Activated CD8-positive, alpha-beta memory T cell treated with anti-CD3 and anti-CD28 coated beads, Interleukin-2, amount 50 U/mL, for 4 hours (primary cell): ENCODE data around the gene PKD1.

Experiments used
- DNase-seq: peaks from one replicate; pipeline ENCODE4 v3.0.0-alpha.2; 2020

The PKD1 gene

DNA sequence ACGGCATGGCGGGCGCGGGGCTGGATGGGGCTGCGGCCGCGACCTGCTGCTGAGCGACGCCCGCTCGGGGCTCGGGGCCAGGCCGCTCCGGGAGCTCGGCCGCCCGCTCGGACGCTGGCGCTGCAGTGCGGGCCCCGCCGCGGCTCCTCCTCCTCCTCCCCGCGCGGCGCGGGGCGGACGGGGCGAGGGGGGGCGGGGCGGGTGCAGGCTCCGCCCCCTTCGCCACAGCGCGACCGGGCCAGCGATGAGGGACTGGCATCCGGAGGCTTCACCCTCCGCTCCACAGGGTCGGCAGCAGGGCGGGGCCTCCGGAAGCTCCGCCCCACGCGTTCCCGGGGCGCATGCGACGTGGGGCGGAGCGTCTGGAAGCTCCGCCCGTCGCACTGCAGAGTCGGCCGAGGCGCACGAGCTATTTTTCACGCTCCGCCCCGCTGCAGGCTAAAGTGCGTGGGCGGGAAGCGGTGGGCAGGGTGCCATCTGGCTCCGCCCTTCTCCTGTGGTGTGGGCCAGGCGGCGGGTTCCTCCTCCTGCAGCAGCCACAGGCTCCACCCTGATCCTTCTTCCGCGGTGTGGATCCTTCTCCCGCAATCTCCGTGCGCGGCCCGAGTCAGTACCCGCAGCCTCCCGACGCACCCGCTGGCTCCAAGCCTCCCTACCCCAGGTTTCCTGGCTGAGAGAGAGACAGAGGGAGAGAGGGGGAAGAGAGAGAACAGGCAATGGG is at the start of gene PKD1:
Gene PKD1, minus strand, starts transcription at position 129 of the 721 bp plus-strand sequence. CDS start 209 bp downstream, outside the sequence.
- DNase-seq = peak; percentile 99

- DNase-seq = no peak
Observed at GRCh38 chr16:2184962-2185361, 49.3 kb upstream of the PKD1 start.

DNA sequence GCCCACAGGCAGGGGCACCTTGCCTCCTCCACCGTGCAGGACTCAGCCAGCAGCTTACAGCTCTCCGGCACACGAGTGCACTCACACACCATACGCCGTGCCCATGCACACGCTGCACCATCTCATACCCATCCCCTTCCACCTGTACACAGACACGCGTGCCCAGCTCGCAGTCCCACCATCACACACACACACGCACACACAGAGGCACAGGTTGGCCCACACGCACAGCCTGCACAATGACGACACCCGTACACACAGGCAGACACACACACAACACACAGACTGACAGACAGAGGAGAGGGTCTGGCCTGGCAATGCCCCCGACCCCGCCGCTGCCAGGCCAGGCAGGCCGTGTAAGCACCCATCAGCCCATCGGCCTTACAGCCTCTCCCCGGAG is 48.6 kb upstream of the PKD1 start:
- DNase-seq = no peak

DNA sequence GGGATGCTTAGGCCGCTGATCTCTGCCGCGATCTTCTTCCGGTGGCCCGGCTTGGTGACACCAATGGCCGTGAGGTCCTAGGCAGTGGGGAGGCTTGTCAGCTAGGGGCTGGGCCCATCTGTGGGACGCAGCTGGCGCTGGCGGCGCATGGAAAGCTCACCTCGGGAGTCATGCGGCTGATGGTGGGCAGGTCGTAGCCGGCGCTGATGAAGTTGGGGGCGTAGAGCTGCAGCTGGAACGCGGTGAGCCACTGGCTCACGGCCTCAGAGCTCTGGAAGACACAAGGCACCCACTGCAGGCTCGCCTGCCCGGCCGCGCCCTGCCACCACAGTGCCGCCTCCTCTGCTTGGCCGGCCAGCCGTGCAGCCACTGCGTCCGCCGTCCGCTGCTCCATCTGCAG is 48.0 kb upstream of the PKD1 start:
- DNase-seq = no peak

DNA sequence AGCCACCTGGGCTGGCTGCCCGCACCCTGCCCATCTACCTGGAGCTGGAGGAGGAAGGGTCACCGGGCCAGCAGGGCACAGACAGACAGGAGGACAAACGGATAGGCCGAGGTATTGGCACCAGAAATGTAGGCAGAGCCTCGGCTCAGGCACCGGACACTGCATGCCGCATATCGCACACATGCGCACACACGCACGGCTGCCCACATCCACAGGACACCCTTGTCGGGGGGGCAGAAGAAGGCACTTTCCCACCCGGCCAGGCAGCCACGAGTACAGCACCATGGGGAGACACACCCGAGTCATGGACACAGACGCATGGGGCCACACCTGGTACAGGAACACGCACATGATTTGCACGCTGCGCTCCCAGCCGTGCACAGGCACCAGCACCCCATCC is 46.3 kb upstream of the PKD1 start:
- no peak for DNase-seq

- no peak for DNase-seq
Observed at GRCh38 chr16:2180962-2181923, 45.5 kb upstream of the PKD1 start.

DNA sequence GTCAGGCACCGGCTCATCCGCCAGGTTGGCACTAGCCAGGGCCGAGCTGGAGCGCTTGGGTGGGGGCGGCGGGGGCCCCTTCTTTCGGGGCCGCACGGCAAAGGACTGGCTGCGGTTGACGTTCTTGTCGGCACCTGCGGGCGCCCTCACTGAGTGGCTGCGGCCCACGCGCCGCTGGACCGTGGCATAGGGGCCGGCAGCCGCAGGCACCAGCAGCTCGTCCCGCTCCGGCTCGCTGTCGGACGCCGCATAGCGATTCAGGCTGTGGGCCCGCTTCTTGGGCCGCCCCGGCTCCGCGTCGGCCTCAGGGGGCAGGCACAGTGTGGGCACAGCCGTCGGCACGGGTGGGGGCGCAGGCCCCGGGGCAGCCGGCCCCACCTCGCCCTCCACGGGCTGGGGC is 44.8 kb upstream of the PKD1 start:
- no peak for DNase-seq

GRCh38 chr16:2179576-2179975 is 43.9 kb upstream of the PKD1 start:
- DNase-seq = no peak

DNA sequence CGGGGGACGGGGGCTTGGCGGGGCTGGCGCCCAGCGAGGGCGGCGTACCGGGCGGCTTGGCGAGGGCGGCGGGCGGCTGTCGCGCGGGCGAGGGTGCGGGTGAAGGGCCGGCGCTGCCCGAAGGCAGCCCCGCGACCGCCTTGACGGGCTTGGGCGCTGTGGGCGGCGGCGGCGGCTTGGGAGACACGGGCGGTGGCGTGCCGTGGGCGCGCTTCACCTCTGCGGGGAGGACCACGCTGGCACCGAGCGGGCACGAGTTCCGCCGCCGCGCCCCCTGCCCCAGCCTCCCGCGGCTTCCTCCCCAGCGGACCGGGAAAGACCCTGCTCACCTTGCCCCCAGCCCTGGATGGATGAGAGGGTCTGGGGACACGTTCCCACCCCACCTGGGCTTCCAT is 43.4 kb upstream of the PKD1 start:
- no peak for DNase-seq

GRCh38 chr16:2178321-2179106 is 42.8 kb upstream of the PKD1 start:
- no peak for DNase-seq

- no peak for DNase-seq
Observed at GRCh38 chr16:2177561-2177960, 41.9 kb upstream of the PKD1 start.

- DNase-seq = no peak
Observed at GRCh38 chr16:2177101-2177500, 41.4 kb upstream of the PKD1 start.

DNA sequence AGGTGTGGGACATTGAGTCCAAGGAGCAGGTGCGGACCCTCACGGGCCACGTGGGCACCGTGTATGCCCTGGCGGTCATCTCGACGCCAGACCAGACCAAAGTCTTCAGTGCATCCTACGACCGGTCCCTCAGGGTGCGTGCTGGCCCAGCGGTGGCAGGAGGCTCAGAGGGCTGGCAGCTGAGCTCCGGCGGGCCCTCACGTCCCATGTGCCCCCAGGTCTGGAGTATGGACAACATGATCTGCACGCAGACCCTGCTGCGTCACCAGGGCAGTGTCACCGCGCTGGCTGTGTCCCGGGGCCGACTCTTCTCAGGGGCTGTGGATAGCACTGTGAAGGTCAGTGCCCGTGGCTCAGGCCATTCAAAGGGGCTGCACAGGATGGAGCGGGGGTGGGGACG is 40.3 kb upstream of the PKD1 start:
- no peak for DNase-seq

- no peak for DNase-seq
Observed at GRCh38 chr16:2175454-2175853, 39.8 kb upstream of the PKD1 start.

DNA sequence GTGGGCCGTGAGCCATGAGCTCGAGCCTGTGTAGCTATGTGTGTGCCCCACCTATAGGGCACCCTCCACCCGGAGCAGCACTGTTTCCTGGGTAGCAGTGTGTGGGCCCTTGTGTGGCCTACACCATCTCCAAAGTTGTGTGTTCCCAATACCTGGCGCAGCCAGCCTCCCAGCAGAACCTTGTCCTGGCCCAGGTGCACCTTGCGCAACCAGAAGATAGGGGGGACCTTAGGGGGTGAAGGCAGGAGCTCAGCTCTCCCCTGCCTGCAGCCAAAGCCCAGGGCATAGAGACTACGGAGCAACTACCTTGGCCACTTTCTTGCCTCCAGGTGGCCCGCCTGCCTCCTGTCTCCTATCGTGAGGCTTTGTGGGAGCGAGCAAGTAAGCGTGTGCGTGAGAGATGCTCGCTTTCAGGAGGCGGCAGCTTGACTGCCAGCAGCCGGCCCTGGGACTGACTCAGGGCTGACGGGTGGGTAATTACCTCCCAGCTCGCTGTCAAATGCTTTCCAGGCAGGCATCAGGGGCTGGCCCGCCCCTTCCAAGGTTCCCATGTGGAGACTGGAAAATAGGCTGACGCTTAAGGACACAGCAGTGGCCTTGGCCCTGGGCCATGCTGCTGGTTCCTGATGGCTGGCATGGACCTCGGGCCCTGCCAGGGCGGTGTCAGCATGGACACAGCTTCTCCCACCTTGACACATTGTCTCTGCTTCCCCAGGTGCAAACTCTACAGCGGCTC is 38.9 kb upstream of the PKD1 start:
- DNase-seq = no peak

DNA sequence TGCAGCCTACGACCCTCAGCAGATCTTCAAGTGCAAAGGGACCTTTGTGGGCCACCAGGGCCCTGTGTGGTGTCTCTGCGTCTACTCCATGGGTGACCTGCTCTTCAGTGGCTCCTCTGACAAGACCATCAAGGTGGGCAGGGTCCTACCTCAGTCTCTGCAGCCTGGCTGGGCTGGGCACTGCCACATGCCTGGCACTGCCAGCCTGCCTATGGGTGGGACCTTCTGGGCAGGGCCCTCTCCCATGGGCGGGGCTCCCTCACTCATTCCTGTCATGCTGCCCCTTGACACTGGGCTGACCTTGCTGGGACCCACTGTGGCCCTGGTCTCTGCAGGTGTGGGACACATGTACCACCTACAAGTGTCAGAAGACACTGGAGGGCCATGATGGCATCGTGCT is 38.2 kb upstream of the PKD1 start:
- no peak for DNase-seq

- DNase-seq = no peak
Observed at GRCh38 chr16:2173366-2173765, 37.7 kb upstream of the PKD1 start.

DNA sequence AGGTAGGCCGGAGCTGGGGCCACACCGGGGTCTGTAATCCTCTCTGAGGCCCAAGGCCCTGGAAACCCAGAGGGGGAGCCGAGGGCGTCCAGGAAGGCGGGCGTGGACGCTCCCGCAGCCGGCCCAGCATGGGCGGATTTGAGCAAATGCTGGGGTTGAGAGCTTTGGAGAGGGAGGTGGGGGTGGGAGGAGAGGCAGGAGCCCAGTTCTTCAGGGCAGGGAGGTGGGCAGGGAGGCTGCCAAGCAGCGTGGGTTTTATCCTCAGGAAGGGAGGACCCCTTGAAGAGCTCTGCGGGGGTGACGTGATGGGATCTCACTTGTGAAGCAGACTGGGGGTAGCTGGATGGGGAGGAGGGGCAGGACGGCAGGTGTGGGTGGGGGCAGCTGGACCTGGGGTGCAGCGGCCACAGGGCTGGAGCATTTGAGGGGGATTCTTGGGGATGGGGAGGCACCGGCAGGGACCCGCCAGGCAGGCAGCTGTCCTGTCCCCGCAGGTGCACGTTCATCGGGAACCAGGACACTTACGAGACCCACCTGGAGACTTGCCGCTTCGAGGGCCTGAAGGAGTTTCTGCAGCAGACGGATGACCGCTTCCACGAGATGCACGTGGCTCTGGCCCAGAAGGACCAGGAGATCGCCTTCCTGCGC is 37.1 kb upstream of the PKD1 start:
- no peak for DNase-seq

DNA sequence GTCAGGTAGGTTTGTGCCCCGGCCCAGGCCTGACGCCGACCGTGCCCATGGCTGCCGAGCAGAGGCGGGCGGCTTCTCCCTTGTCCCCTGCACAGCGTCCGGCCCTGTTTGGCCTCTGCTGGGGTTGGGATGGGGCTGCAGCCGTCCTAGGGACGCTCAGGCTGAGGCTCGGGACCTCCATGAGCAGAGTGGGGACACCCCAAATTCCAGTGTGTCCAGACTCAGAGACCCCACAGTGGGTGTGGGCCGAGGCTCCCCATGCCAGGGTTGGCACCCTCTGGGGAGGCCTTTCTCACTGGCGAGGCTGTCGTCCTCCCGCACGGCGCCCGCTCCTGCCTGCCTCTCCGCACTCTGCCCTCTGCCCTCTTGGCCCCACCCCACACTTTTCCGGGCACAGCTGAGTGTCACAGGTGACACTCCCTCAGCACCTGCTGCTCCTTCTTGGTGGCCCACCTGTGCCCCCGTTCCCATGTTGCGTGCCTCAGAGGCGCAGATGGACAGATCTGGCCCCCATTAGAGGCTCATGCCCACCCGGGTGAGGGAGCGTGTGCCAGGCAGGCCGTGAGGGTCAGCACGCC is 36.0 kb upstream of the PKD1 start:
- DNase-seq = no peak

- DNase-seq = no peak
Observed at GRCh38 chr16:2170587-2171435, 35.1 kb upstream of the PKD1 start.

DNA sequence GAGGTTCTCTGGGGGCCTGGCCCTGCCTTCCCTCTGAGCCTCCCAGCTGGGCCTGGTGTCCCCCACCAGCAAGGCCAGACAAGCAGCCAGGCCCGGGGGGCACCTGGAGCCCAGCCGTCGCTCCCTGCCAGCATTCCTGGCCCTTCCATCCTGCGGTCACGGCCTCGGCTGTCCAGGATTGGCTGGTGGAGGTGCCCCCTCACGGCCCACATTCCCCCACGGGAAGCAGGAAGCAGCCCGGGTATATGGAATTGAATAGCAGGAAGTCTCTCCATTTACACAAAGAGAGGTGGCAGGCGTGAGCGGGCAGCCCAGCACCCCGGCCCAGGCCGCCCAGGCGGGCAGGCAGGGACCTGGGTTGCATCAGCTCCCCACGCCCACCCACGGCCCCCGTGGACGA is 34.4 kb upstream of the PKD1 start:
- no peak for DNase-seq
